Smooth muscle cell of the coronary artery (primary cell): ENCODE data around the gene SLC25A48. TPM values are rescaled to one million over a fixed set of nuclear protein-coding genes. Genes with fewer than 3 reads are reported as not detected.

Source experiments
- total RNA-seq: library from RNA; depleted of rRNA; stranded (reverse); fragments of >200 nt; gene quantifications from 2 replicates; pipeline ENCODE4 v1.2.3, GENCODE V29; 2014; ENCODE audit warnings: low replicate concordance

The SLC25A48 gene, protein sequence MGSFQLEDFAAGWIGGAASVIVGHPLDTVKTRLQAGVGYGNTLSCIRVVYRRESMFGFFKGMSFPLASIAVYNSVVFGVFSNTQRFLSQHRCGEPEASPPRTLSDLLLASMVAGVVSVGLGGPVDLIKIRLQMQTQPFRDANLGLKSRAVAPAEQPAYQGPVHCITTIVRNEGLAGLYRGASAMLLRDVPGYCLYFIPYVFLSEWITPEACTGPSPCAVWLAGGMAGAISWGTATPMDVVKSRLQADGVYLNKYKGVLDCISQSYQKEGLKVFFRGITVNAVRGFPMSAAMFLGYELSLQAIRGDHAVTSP
- not detected in 2 replicates for total RNA-seq

DNA sequence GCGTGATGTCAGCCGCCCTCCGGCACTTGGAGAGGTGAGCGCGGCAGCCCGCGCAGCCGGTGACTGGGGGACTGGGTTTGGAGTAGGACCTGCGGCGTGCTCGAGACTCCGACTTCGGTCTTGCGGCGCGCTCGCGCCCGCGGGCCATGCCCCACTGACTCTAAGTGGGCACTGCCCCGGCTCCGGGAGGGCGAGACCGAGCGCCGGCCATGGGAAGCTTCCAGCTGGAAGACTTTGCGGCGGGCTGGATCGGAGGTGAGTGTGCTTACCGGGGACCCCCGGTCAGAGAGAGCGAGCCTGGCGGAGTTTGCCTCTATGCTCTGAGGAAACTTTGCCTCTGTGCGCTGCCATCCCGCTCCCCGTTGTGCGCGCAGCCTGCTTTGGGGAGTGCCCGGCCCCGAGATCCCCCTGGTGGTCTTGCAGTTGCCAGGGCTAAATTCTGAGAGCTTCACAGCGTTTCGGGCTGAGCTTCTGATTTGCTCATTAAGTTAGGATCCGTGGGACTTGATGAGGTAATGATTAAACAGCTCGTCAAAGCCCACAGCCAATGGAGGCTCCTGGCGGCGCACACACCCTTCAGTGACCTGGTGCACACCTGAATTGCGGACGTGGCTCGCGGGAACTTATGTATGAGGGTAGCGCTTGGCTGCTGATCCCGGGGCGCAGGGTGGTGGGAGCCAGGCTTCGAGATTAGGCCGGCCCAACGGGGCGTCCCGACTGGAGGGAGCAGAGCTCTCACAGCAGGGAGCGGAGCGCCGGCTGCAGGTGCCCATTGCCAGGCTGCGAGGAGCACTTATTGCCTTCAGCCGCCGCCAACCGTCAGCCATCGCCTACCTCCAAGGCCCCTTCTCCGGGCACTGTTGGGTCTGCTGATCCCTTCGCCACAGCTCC is at the start of gene SLC25A48:
TSS of gene SLC25A48 (plus strand) at position 25 of the 891 bp plus-strand sequence. CDS start at position 210, 185 bp downstream.

DNA sequence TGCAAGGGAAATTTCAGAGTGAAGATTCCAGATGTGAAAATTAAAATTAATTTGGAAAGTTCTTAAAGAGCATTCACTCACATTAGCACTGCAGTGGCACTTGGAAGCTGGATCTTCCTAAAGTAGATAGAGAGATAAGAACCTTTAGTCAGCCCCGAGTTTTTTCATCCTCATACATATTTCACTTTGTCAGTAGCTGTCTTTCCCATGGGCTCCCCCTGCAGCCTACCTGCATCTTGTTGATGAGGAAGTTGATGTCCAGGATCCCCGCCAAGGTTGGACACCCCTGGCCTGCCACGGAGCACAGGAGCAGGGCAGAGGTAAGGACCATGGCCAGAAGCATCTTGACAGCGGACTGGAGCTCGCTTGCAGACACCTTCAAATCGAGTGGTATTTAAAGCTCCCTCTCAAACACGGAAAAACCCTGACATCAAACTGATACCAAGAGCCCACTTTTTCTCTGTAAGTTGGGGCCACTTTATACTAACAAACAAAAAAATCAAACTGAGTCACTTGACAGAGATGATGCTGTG is 61.1 kb downstream of the SLC25A48 start, which contains the start of gene IL9:
TSS of gene IL9 (minus strand) at position 368 of the 533 bp plus-strand sequence. CDS start at position 343, 25 bp downstream.

Other genes starting within 250 kb of the SLC25A48 start
- not detected in 2 replicates for gene IL9, start 61.2 kb downstream of the SLC25A48 start, total RNA-seq
- gene LECT2, start 120.3 kb downstream of the SLC25A48 start, total RNA-seq, result not detected in 2 replicates
- gene TGFBI, start 194.3 kb downstream of the SLC25A48 start, total RNA-seq, result 554 and 999 TPM in 2 replicates